GM21423 (cell line): ENCODE data around the gene ABCG2.

Experiments used
- ATAC-seq: cut with Tn5 transposase; IDR thresholded peaks from one replicate; pipeline ENCODE4 v1.9.1; 2021; ENCODE audit warnings: mild to moderate bottlenecking, moderate library complexity; ENCODE audit not compliant: unreplicated experiment

Gene ABCG2

DNA sequence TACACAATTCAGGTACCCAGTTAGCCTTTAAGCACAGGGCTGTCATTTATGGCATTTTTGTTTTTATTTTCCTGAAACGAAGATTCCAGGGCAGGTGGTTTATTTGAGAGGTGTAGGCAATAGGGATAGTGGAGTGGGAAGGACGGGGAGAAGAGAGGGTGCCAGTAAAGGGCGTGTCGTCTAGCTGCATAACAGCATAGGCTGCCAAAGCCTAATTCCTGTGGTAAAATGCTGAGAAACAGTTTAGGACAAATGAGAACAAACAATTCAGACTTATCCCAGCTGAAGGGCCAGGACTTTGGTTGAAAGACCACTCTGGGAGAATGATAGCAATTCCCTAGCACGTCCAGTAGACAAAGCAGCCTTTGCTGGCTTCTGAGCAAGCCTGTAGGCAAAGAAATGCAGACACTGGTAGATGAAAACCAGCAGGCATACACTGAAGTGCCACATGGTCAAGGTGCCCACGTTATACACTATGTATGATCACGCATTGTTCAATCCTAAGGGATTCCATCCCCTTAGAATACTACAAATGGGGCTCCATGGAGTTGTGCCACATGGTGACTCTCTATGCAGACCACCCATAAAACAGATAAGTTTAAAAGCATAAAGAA, 80.4 kb downstream of the ABCG2 start:
- ATAC-seq, result no peak

DNA sequence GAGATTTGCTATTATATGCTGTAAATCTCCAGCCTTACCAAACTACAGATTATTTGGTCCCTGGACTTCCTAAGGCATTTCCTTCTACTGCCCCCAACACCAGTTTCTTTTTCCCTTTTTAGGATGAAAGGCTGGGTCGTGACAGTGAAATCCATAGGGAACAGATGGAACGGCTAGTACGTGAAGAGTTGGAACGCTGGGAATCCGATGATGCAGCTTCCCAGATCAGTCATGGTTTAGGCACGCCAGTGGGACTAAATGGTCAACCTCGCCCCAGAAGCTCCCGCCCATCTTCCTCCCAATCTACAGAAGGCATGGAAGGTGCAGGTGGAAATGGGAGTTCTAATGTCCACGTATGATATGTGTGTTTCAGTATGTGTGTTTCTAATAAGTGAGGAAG, 83.1 kb downstream of the ABCG2 start:
- no peak for ATAC-seq

DNA sequence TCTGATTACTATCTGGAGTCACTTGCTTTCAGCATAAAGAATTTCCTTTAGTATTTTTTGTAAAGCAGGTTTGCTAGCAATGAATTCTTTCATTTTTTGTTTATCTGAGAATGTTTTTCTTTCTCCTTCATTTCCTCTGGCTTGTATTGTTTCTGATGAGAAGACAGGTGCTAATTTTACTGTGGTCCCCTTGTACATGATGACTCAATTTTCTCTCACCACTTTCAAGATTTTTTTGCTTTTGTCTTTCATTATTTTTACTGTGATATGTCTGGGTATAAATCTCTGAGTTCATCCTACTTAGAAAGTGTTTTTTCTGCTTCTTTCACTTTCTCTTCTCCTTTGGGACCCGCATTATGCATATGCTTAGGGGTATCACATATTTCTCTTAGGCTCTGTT, 88.4 kb downstream of the ABCG2 start:
- ATAC-seq, result no peak

DNA sequence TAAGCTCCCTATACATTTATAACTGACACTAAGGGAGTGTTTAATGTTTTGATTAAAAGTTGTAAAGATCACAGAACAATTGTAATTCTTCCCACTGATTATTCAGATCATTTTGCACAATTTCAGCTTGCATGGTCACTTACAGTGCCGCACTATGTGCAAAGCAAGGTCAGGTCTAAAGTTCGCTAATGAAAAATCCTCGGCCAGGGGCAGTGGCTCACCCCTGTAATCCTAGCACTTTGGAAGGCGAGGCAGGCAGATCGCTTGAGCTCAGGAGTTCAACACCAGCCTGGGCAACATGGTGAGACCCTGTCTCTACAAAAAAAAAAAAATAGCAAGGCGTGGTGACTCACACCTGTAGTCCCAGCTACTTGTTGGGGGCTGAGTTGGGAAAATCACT, 94.0 kb downstream of the ABCG2 start:
- no peak for ATAC-seq

DNA sequence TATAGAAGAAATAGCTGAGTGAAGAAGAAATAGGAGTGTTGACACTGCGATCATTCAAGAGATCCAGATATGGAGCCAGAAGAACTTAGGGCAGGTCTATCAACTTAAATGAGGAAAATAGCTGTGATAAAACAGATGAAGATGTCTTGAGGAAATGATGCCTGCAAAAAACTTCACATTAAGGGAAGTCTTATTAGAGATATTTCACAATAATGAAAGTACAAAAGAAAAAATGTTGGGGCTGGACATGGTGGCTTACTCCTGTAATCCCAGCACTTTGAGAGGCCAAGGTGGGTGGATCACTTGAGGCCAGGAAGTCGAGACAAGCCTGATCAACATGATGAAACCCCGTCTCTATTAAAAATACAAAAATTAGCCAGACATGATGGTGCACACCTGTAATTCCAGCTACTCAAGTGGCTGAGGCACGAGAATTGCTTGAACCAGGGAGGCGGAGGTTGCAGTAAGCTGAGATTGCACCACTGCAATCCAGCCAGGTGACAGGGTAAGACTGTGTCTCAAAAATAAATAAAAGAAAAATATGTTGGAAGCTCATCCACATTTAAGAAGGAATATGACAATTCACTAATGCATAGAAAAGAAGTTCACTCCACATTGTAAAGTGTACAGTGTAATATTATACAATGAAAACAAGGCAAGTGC, 94.7 kb downstream of the ABCG2 start:
- no peak for ATAC-seq

DNA sequence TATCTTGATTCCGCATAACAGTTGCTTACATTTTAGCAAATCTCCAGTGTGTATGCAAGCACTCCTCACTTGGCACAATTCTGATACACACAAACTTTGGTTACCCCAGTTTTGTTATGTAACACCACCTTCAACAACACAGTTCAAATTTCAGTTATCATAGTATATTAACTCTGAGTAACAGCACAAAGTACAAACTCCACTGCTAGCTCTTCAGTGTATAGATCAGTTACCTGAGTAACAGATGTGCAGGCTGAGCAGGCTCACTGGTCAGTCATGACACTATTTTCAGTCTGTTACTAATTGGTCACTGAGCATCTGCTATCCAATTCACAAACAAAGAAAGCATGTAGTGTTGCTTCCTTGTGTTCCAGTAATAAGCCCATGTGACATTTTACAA, 95.6 kb downstream of the ABCG2 start:
- no peak for ATAC-seq

GRCh38 chr4:88062311-88062710, 96.1 kb downstream of the ABCG2 start:
- ATAC-seq, result no peak

- no peak for ATAC-seq
Measured at GRCh38 chr4:88060431-88060830, 98.0 kb downstream of the ABCG2 start.

DNA sequence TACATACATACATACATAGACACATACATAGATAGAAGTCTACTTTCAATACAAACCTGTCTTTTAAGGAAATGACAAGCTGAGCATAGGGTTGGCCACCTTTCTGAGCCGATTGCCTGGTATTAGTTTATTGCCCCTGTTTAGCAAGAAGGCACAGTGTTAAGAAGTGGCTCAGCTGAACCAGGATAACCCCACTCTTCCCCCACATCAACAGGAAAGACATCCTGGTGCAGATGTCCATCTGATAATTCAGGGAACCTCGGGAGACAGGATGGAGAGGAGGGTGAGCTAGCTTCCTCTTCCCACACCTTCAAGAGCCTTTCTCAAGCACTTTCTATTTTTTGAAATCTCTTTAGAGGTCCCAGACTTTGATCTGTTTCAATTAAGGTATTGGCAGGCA, 98.7 kb downstream of the ABCG2 start:
- ATAC-seq, result no peak

DNA sequence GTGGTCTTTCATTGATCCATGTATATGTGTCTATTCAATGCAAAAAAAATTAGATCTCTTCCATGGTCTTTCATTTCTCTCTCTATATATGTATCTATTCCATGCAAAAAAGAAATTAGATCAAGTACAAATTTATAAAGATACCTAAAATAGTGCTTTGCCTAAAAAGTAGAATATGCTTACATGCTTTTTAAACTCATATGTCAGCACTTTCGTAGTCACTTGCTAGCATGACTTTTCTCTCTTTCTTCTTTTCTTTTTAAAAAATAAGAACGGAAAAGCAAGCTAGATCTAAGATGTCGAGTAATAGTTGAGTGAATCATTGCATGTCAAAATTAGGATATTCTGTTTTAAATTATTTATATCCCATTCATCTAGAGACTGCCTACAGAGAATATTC, 100.1 kb downstream of the ABCG2 start:
- no peak for ATAC-seq

DNA sequence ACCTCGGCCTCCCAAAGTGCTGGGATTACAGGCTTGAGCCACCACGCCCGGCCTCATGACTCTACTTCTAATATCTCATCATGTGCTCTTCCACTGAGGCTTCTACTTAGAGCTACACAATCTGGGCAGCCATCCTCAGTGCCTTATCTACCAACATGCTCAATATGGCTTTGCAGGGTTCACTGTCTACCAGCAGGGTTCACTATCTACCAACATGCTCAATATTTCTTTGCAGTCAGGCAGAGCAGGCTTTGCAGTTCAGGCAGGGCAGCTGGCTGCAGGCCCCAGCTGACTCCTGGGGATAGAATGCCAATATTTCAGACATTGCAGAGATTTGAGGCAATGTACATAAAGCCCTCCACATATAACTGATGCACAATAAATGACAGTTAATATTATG, 103.5 kb downstream of the ABCG2 start:
- no peak for ATAC-seq

DNA sequence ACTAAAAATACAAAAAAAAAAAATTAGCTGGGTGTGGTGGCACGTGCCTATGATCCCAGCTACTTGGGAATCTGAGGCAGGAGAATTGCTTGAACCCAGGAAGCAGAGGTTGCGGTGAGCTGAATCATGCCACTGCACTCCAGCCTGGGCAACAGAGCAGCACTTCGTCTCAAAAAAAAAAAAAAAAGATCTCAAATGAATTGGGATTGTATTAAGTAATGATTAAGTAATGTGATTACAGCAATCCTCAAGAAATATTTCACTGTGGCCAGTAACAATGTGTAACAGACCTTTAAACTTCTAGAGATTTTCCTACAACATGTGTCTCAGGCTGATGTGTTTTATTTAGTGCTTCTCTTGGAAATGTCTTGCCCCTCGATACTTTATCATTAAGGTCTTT, 104.2 kb downstream of the ABCG2 start:
- no peak for ATAC-seq

GRCh38 chr4:88045021-88045420, 113.4 kb downstream of the ABCG2 start:
- ATAC-seq, result no peak

DNA sequence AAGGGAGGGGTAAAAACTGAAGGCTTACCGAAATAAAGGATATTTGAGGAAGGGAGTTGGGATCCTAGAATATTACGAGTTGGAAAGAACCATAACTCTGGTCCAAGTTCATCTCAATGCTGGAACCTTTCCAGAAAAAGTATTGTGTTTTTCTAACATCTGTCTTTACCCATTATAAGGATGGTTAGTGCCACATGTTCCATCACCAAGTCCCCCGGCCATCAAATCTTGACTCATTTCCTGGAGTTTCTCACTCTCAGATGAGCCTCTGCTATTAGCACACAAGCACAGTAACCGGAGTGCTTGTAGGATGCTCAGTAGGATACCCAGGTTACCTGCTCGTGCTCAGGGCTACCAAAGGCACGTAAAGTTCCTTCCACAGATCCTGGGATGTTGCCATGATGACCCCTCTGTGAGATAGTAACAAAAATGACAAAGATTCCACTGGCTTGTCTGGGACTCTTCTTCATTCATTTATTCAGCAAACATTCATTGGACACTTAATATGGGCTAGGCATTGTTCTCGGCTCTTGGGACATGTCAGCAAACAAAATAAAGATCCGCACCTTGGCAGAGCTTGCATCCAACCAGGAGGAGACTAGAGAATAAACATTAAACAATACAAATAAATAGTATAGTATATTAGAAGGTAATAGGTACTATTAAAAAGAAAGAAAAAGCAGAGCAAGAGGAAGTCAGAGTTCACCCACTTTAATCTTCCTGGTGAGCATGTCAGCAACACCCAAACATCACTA, 114.7 kb downstream of the ABCG2 start:
- ATAC-seq, result no peak

GRCh38 chr4:88043001-88043400, 115.4 kb downstream of the ABCG2 start:
- ATAC-seq, result no peak

- ATAC-seq, result no peak
Measured at GRCh38 chr4:88041626-88042025, 116.8 kb downstream of the ABCG2 start.

GRCh38 chr4:88040707-88041106, 117.7 kb downstream of the ABCG2 start:
- ATAC-seq, result no peak
